Loucy (cell line): ENCODE results near the gene PRDM2.

ENCODE experiments used
- EZH2phosphoT487 ChIP-seq: fragments of 200-600 bp; IDR thresholded peaks from 2 replicates; pipeline ENCODE4 v1.6.1; 2018; ENCODE audit warnings: antibody characterized with exemption, mild to moderate bottlenecking, moderate library complexity, borderline replicate concordance
- TF ChIP-seq, protein P1 (sequence below): fragments of 200-600 bp; sonication (generic); conservative IDR thresholded peaks from 2 replicates; pipeline ENCODE4 v1.5.1; 2014; ENCODE audit warnings: mild to moderate bottlenecking, antibody characterized with exemption, low read length

DNA sequence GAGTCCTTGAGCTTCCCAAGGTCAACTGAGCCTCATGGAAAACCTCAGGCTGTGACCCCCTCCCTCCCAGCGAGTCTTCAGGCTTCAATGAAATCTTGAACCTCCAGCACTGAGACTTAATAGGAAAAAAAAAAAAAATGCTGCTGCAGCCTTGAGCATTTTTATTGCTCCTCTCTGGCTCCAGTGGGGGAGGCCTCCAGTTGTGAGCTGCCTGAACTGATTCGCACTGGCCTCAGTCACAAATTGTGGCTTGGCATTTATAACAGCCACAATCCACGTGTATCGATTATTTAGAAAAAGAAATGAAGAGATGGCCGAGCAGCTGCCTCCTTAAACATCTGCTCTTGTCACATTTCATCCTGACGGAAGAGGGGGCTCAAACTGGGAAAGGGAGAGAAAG, 173.0 kb downstream of the PRDM2 start:
- TF ChIP-seq, protein P1, sequence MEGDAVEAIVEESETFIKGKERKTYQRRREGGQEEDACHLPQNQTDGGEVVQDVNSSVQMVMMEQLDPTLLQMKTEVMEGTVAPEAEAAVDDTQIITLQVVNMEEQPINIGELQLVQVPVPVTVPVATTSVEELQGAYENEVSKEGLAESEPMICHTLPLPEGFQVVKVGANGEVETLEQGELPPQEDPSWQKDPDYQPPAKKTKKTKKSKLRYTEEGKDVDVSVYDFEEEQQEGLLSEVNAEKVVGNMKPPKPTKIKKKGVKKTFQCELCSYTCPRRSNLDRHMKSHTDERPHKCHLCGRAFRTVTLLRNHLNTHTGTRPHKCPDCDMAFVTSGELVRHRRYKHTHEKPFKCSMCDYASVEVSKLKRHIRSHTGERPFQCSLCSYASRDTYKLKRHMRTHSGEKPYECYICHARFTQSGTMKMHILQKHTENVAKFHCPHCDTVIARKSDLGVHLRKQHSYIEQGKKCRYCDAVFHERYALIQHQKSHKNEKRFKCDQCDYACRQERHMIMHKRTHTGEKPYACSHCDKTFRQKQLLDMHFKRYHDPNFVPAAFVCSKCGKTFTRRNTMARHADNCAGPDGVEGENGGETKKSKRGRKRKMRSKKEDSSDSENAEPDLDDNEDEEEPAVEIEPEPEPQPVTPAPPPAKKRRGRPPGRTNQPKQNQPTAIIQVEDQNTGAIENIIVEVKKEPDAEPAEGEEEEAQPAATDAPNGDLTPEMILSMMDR: no peak
- TF ChIP-seq EZH2phosphoT487: no peak
